GM12878 (cell line): Measurements from ENCODE around the gene PARK7. TPM values are rescaled to one million over a fixed set of nuclear protein-coding genes. Genes with fewer than 3 reads are reported as not detected.

Experiments used
- ATAC-seq: fragments of 200-7000 bp; cut with Tn5 transposase; 3 replicates; pipeline ENCODE4 v1.9.1; 2020; ENCODE audit warnings: mild to moderate bottlenecking, moderate library complexity
- BruUV-seq: library from RNA; stranded (reverse); fragments of 400-500 nt; replicated peaks from 2 replicates; lab custom pipeline; 2021; lab: Mats Ljungman, UMichigan
- CTCF ChIA-PET: fragments of 300-600 bp; sonication (Branson Sonifier 250); formaldehyde crosslinking; extraction: SDS; loops from one replicate; lab custom pipeline; 2021; ENCODE audit warnings: inconsistent platforms; lab: Yijun Ruan, JAX
- POLR2A ChIA-PET: fragments of 350-600 bp; formaldehyde crosslinking; extraction: SDS; loops from one replicate; lab custom pipeline; 2021; ENCODE audit warnings: inconsistent platforms; lab: Charles Lee
- RAD21 ChIA-PET: fragments of 300-600 bp; sonication (Branson Sonifier 250); formaldehyde crosslinking; loops from one replicate; lab custom pipeline; 2023; ENCODE audit warnings: antibody characterized with exemption; ENCODE audit not compliant: unreplicated experiment; lab: Charles Lee
- SMC1A ChIA-PET: fragments of 300-600 bp; sonication (Branson Sonifier 250); formaldehyde crosslinking; loops from one replicate; lab custom pipeline; 2023; ENCODE audit not compliant: unreplicated experiment, uncharacterized antibody; lab: Charles Lee
- DNase-seq: peaks from one replicate; pipeline ENCODE4 v3.0.0-alpha.2; 2011; ENCODE audit warnings: low read depth, low spot score
- FAIRE-seq: peaks from 3 replicates; lab custom pipeline; 2011; peaks lifted over from hg19 to GRCh38; lab: Jason Lieb, UNC
- H2AFZ ChIP-seq: 2 replicates; pipeline ENCODE4 v1.6.0; 2011; ENCODE audit warnings: low read depth, low read length, control low read depth; ENCODE audit not compliant: control insufficient read depth
- H3K27ac ChIP-seq: 2 replicates; pipeline ENCODE4 v1.5.1; 2011; ENCODE audit warnings: control low read depth; ENCODE audit not compliant: control insufficient read depth, insufficient read depth
- H3K27me3 ChIP-seq, 2 experiments: replicated peaks in 1 of 2; 2 replicates each; pipeline versions ENCODE4 v1.6.0 to v1.6.1; 2011; ENCODE audit warnings: low read length in 1 of 2; ENCODE audit not compliant: control insufficient read depth in 2 of 2, insufficient read depth in 2 of 2
- H3K36me3 ChIP-seq, 2 experiments: 2 replicates each; pipeline ENCODE4 v1.5.1; 2011; ENCODE audit warnings: low read length in 1 of 2; ENCODE audit not compliant: control insufficient read depth in 2 of 2, insufficient read depth in 2 of 2
- H3K4me1 ChIP-seq: 2 replicates; pipeline ENCODE4 v1.6.1; 2011; ENCODE audit warnings: mild to moderate bottlenecking, low read length, moderate library complexity, mixed read lengths; ENCODE audit not compliant: control insufficient read depth, insufficient read depth
- H3K4me2 ChIP-seq: 2 replicates; pipeline ENCODE4 v1.6.0; 2011; ENCODE audit warnings: control low read depth; ENCODE audit not compliant: control insufficient read depth, insufficient read depth
- H3K4me3 ChIP-seq: fragments of 200-600 bp; sonication (generic); 2 replicates; pipeline ENCODE4 v1.5.1; 2016
- H3K79me2 ChIP-seq: 2 replicates; pipeline ENCODE4 v1.6.0; 2011; ENCODE audit warnings: low read length; ENCODE audit not compliant: control insufficient read depth, insufficient read depth
- H3K9ac ChIP-seq: 2 replicates; pipeline ENCODE4 v1.8.0; 2011; ENCODE audit warnings: low read length, control low read depth, mixed read lengths; ENCODE audit not compliant: control insufficient read depth, insufficient read depth
- H3K9me3 ChIP-seq: replicated peaks from 3 replicates; pipeline ENCODE4 v1.5.1; 2011; ENCODE audit warnings: mild to moderate bottlenecking, low read length; ENCODE audit not compliant: control insufficient read depth, insufficient read depth
- H4K20me1 ChIP-seq: 2 replicates; pipeline ENCODE4 v1.6.0; 2011; ENCODE audit not compliant: control insufficient read depth, insufficient read depth
- CBX3 ChIP-seq: fragments of 200-600 bp; sonication (generic); IDR thresholded peaks from 2 replicates; pipeline ENCODE4 v1.6.1; 2016; ENCODE audit warnings: low read depth, borderline replicate concordance
- FOS ChIP-seq: IDR thresholded peaks from 3 replicates; pipeline ENCODE4 v1.6.1; 2011; ENCODE audit warnings: borderline replicate concordance; ENCODE audit not compliant: insufficient read length; ENCODE audit errors: extremely low read depth
- KAT2A ChIP-seq: conservative IDR thresholded peaks from 2 replicates; pipeline ENCODE4 v1.6.1; 2011; ENCODE audit warnings: low read depth, low read length; ENCODE audit not compliant: control insufficient read depth
- MLLT1 ChIP-seq: fragments of 450-650 bp; IDR thresholded peaks from 2 replicates; pipeline ENCODE4 v1.6.1; 2016; ENCODE audit warnings: mild to moderate bottlenecking
- RFX5 ChIP-seq: IDR thresholded peaks from 2 replicates; pipeline ENCODE4 v1.6.1; 2011; ENCODE audit warnings: low read depth, low read length, improper control_type of control experiment
- SMAD1 ChIP-seq: fragments of 450-650 bp; IDR thresholded peaks from 2 replicates; pipeline ENCODE4 v1.6.1; 2018; ENCODE audit warnings: mild to moderate bottlenecking, low read depth; ENCODE audit not compliant: partially characterized antibody
- STAT3 ChIP-seq: IDR thresholded peaks from 2 replicates; pipeline ENCODE4 v1.6.1; 2011; ENCODE audit warnings: low read depth, low read length, improper control_type of control experiment
- TARDBP ChIP-seq: IDR thresholded peaks from 2 replicates; pipeline ENCODE4 v1.6.1; 2016; ENCODE audit warnings: borderline replicate concordance
- WRNIP1 ChIP-seq: IDR thresholded peaks from 2 replicates; pipeline ENCODE4 v1.6.1; 2011; ENCODE audit warnings: low read depth, low read length, improper control_type of control experiment, borderline replicate concordance
- ZBED1 ChIP-seq: IDR thresholded peaks from 2 replicates; pipeline ENCODE4 v1.6.1; 2016; ENCODE audit warnings: borderline replicate concordance
- ZNF274 ChIP-seq: IDR thresholded peaks from one replicate; pipeline ENCODE4 v1.8.0; 2011; ENCODE audit not compliant: insufficient read length, insufficient read depth
- ZNF384 ChIP-seq: IDR thresholded peaks from 2 replicates; pipeline ENCODE4 v1.6.1; 2012; ENCODE audit warnings: low read depth, mild to moderate bottlenecking, low read length, improper control_type of control experiment, borderline replicate concordance
- ZNF622 ChIP-seq: fragments of 450-650 bp; IDR thresholded peaks from 2 replicates; pipeline ENCODE4 v1.6.1; 2017; ENCODE audit warnings: mild to moderate bottlenecking, inconsistent platforms
- ZNF687 ChIP-seq: fragments of 450-650 bp; IDR thresholded peaks from 2 replicates; pipeline ENCODE4 v1.6.1; 2017; ENCODE audit warnings: mild to moderate bottlenecking, moderate library complexity
- WGBS: methylation state at CpG from one replicate; pipeline ENCODE4 v1.1.6; 2016; ENCODE audit warnings: low lambda C conversion rate; ENCODE audit not compliant: insufficient replicate concordance, insufficient coverage; ENCODE audit errors: missing lambda C conversion rate; 5-methylcytosine and 5-hydroxymethylcytosine counted together
- in situ Hi-C: fragments of 300-500 bp; cut with MboI; formaldehyde crosslinking; loops from 9 replicates; pipeline ENCODE4 v1.14.3; 2018; ENCODE audit warnings: mixed read lengths
- intact Hi-C: fragments of 100-400 bp; cut with micrococcal nuclease; formaldehyde crosslinking; loops from one replicate; pipeline ENCODE4 v1.14.2; 2022; ENCODE audit not compliant: unreplicated experiment
- polyA plus RNA-seq, 11 experiments: library from polyadenylated mRNA; depleted of rRNA in 4 of 11; unstranded in 6 of 11; stranded (reverse) in 5 of 11; fragments of >200 nt; fragmentation: Nextera tagmentation in 4 of 11; fragmentation: Illumina TruSeq in 1 of 11; extraction: Ambion mirVana in 4 of 11; extraction: Trizol in 1 of 11; gene quantifications; 1 replicate in 1 of 11; 2 replicates in 10 of 11; pipeline versions ENCODE4 v1.2.1 to v1.2.3, GENCODE V29; 2011 to 2016; ENCODE audit warnings: inconsistent platforms in 2 of 11, missing spikeins in 2 of 11, low read depth in 1 of 11
- total RNA-seq, 4 experiments: library from RNA; depleted of rRNA in 3 of 4; stranded (reverse); fragments of >200 nt in 3 of 4; fragmentation: Illumina TruSeq in 1 of 4; extraction: Trizol in 1 of 4; gene quantifications; 2 replicates each; pipeline versions ENCODE4 v1.2.1 to v1.2.3, GENCODE V29; 2013 to 2021

Gene PARK7
- total and polyA plus RNA-seq, 10 of the 15 experiments (the other 5 are each of a cell fraction or from before 2014, with no cell fraction given): 267 to 1,056 (median 495) TPM

GRCh38 chr1:7942214-7942921, 19.1 kb upstream of the PARK7 start (continued):
- peak; percentile 47; the same call in 1 of the 2 replicates for TF ChIP-seq ZNF687
- TF ChIP-seq, all 136 proteins: peak for 6

GRCh38 chr1:7943251-7943650, 18.3 kb upstream of the PARK7 start:
- CTCF ChIA-PET: interaction anchor here (0.7 to 1.6 kb wide), 4 partner anchors 18 to 273 kb away, joined by 3 read pairs; no protein-coding TSS in a partner anchor
- Histone ChIP-seq H3K79me2 (no peaks in the 10 kb centered on the region), H3K27me3 (peaks cover 5 to 8% of the 10 kb centered on the region in 2 experiments; a peak in 3 of 4 replicates), H3K27ac (no peak overlapping the region), H3K4me2 (no peak overlapping the region), H3K36me3 (no peaks in the 10 kb centered on the region), H3K9ac (no peak overlapping the region), H3K4me1 (peaks cover 5% of the 10 kb centered on the region; the same call in 1 of the 2 replicates), H3K4me3 (no peak overlapping the region), H2AFZ (no peak overlapping the region), H3K9me3 (no peaks in the 10 kb centered on the region), H4K20me1 (no peaks in the 10 kb centered on the region)
- POLR2A ChIA-PET: interaction anchor here (1.3 kb wide), 1 partner anchor 19 kb away, joined by 4 read pairs; no protein-coding TSS in a partner anchor
- SMC1A ChIA-PET: interaction anchor here (1.0 to 1.4 kb wide), 3 partner anchors 16 to 19 kb away, joined by 3 to 7 read pairs (median 3); partner anchors contain the start of gene PARK7
- BruUV-seq: no TSS peak
- no peak for FAIRE-seq
- 0% methylated on average over 2 of the region's 2 CpGs for WGBS
- RAD21 ChIA-PET: interaction anchor here (1.0 to 1.1 kb wide), 2 partner anchors 40 to 1116 kb away, joined by 3 read pairs; no protein-coding TSS in a partner anchor
- in situ Hi-C loops: no loop called here
- no peak for ATAC-seq
- DNase-seq: no peak
- intact Hi-C loops: no loop called here
- TF ChIP-seq FOS (no peak), SMAD1 (no peak), MLLT1 (no peak), TARDBP (no peak), STAT3 (no peak), RFX5 (no peak), ZNF274 (no peak), ZBED1 (no peak), ZNF384 (no peak), KAT2A (no peak), ZNF622 (no peak), WRNIP1 (no peak), CBX3 (no peak)
